NCI-H1105 (cell line): ENCODE results near the gene ZHX3.

Experiments
- DNase-seq: peaks from one replicate; lab custom pipeline; 2025; lab: John Stamatoyannopoulos, UW

The ZHX3 gene

GRCh38 chr20:41172296-41173140 lies 145.0 kb downstream of the ZHX3 start:
- DNase-seq = no peak

GRCh38 chr20:41171736-41172295 lies 145.7 kb downstream of the ZHX3 start:
- DNase-seq = no peak

GRCh38 chr20:41170386-41171105 lies 147.0 kb downstream of the ZHX3 start:
- DNase-seq = no peak

DNA sequence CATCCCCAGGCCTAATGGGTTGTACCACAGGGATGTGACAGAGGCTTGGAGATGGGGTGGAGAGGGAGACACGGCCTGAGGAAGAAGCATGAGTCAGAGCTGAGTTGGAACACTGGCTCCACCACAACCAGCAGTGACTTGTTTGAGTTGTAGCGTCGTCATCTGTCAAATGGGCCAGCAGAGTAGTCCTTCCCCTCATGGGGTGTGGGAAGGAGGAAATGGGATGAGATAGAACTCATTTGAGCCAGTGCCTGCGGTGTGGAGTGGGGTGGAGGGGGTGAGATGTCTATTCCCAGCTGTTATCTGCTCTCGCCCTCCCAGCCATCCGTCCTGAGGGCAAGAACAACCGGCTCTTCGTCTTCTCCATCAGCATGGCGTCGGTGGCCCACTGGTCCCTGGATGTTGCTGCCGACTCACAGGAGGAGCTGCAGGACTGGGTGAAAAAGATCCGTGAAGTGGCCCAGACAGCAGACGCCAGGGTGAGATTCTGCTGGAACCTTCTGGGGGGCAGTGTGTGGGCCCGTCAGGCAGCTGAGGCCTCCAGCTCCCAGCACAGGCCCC lies 147.7 kb downstream of the ZHX3 start:
- no peak for DNase-seq

GRCh38 chr20:41169162-41169690 lies 148.3 kb downstream of the ZHX3 start:
- no peak for DNase-seq

DNA sequence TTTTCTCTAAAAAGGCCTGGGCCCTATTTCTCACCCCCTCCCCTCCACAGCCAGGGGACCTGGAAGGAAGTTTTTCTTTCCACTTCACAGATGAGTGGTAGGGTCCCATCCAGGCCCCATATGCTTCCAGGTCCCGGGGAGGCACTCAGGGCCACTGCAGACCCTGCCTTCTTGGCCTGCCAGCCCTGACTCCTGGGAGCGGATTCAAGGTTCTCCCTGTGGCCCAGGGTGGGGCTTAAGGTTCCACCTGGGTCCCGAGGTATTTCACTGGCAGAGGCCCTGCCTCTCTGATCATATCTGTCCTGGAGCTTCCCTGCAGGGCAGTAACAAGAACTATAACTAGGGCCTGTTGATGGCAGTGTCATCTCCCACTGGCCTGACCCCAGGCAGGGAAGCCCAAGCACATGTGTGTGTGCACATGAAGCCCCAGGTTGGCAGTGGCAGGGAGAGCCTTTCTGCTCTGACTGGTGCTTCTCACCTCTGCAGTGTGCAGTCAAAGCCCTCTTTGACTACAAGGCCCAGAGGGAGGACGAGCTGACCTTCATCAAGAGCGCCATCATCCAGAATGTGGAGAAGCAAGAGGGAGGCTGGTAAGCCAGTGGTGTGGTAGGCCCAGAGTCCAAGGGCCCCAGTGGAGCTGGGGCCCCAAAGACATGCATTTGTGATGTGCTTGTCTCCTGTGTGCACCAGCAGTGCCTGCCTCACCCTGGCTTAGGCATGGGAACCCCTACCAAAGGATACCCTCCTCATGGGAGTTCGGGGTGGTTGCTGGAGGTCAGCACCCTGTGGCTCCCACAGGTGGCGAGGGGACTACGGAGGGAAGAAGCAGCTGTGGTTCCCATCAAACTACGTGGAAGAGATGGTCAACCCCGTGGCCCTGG lies 149.0 kb downstream of the ZHX3 start:
- no peak for DNase-seq

DNA sequence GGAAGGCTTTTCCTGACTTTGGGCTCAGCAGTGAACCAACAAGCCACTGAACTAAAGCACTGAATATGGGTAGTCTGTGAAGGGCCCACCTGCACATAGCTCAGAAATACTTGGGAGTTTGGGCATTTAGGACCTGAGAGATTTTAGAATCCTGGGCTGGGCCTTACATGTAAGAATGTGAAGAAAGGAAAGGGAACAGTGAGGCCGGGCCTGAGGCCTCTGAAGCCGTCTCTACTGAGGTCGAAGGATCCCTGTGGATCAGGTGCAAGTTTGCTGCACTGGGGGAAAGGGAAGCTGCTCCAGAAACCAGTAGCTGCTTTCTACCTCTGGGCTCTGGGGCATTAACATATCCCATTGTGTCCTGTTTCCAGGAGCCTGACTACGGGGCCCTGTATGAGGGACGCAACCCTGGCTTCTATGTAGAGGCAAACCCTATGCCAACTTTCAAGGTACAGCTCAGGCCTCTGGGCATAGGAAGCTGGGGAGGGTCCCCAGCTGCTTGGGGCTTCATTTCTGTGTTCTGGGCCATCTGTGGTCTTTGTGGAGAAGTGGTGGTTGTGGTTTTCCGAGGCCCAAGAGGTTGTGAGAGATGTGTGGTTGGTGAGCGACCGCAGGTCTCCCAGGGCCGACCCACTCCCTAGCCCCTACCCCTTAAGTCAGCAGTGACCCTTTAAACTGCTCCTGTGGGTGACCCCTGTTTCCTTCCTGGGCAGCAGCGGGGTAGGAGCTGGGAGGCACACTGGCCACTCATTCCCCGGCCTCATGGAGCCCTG lies 149.9 kb downstream of the ZHX3 start:
- no peak for DNase-seq

- DNase-seq = no peak
Observed at GRCh38 chr20:41167118-41167470, 150.4 kb downstream of the ZHX3 start.

- DNase-seq = no peak
Observed at GRCh38 chr20:41166201-41167117, 151.1 kb downstream of the ZHX3 start.

DNA sequence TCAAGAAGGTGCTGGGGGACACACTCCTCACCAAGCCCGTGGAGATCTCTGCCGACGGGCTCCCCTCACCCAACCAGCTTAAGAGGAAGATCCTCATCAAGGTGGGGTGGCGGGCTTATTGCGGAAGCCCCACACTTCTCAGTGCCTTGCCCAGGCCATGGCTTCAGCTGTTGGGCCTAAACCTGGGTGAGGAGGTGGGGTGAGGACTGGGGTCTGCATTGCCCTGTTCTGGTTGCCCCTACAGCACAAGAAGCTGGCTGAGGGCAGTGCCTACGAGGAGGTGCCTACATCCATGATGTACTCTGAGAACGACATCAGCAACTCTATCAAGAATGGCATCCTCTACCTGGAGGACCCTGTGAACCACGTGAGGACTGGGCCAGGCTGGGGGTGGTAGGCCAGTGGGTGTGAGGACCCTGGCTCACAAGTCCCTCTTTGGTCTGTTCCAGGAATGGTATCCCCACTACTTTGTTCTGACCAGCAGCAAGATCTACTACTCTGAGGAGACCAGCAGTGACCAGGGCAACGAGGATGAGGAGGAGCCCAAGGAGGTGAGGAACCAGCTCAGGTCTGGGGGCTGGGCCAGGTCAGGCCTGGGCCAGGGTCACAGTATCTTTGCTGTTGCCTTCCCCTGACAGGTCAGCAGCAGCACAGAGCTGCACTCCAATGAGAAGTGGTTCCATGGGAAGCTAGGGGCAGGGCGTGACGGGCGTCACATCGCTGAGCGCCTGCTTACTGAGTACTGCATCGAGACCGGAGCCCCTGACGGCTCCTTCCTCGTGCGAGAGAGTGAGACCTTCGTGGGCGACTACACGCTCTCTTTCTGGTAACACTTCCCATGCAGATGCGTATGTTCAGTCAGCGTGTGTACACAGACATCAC lies 152.3 kb downstream of the ZHX3 start:
- no peak for DNase-seq

DNA sequence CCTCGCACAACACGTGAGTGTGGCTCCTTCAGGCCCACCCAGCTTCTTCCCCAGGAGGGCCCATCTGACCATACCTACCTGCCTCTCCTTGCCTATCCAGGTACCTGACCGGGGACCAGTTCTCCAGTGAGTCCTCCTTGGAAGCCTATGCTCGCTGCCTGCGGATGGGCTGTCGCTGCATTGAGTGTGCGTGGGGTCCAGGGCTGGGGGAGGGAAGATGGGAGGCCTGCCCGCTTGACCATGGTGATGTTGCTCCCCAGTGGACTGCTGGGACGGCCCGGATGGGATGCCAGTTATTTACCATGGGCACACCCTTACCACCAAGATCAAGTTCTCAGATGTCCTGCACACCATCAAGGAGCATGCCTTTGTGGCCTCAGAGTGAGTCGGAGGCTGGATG lies 153.7 kb downstream of the ZHX3 start:
- DNase-seq = no peak

DNA sequence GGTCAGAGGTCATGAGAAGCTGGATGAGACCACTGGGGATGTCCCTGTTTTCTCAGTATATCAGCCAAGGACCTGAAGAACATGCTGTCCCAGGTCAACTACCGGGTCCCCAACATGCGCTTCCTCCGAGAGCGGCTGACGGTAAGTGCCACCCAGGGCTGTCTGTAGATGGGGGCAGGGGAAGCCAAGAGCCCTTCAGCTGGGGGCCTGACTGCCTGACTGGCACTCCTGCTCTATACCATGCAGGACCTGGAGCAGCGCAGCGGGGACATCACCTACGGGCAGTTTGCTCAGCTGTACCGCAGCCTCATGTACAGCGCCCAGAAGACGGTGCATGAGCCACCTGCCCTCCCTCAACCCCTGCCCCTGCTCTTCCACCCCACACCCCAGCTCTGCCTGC lies 155.1 kb downstream of the ZHX3 start:
- DNase-seq = no peak

DNA sequence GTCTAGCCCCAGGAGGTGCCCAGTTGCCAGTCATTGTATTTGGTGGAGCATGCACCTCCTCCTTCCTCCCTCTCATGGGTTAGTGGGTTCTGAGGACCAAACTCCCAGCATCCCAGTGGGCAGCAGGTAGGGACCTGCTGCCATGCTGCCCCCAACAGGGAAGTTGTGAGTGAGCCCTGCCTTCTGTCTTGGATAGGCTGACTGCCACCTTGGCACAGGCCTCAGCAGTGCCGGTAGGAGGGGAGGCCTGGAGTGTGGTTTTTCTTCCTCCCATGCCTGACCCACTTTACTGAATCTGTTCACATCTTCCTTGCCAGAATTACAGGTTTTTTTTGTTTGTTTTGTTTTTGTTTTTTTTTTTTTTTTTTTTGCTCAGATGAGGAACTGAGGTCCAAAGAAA lies 155.6 kb downstream of the ZHX3 start:
- DNase-seq = no peak

GRCh38 chr20:41160686-41161085 lies 156.8 kb downstream of the ZHX3 start:
- DNase-seq = no peak

GRCh38 chr20:41159547-41159946 lies 158.0 kb downstream of the ZHX3 start:
- no peak for DNase-seq

DNA sequence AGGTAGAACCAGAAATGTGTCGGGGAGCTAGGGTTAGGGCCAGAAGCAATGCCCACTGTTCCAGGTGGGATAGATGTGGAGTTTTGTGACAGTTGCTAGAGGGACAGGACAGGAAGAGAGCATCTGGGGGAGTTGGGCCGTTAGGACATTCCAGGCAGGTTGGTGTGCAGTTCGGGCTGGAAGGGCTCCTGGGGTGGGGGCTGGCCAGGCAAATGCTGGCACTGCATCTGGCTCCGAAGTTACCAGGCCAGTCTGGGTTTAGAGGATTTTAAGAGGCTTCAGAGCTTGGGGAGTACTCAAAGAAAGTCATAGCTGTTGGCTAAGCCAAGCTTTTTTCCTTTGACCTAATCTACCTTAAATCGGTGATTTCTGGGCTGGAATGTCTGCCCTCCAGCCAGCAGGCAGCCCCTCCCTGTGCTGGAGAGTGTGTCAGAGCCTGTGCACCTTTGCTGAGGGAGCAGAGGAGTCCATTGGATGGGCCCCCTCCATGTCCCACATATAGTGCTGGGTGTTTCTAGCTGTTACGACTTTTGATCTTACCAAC lies 159.4 kb downstream of the ZHX3 start:
- no peak for DNase-seq

DNA sequence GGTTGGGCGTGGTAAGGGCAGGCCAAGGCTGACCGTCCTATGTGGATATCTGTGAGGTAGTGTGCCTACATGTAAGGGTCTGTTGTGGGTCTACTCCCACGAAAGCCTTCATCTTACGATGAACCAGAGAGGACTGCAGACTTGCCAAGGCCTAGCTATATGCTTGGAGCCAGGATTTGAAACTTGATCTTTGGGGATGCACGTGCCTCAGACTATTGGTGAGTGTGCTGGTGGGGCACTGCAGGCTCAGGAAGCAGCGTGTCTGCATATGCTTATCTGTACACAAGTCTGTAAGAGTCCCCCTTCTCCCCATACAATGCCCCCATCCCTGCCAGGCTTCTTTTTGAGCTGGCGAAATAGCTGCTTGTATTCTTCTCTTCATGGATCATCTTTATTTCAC lies 162.3 kb downstream of the ZHX3 start:
- DNase-seq = no peak

GRCh38 chr20:41154436-41155176 lies 162.9 kb downstream of the ZHX3 start:
- DNase-seq = no peak
